ENCODE measurements around the gene SMARCA2.
A peak's percentile ranks its signal among the peaks of the same experiment; 100 is the strongest.

SMARCA2 gene

DNA sequence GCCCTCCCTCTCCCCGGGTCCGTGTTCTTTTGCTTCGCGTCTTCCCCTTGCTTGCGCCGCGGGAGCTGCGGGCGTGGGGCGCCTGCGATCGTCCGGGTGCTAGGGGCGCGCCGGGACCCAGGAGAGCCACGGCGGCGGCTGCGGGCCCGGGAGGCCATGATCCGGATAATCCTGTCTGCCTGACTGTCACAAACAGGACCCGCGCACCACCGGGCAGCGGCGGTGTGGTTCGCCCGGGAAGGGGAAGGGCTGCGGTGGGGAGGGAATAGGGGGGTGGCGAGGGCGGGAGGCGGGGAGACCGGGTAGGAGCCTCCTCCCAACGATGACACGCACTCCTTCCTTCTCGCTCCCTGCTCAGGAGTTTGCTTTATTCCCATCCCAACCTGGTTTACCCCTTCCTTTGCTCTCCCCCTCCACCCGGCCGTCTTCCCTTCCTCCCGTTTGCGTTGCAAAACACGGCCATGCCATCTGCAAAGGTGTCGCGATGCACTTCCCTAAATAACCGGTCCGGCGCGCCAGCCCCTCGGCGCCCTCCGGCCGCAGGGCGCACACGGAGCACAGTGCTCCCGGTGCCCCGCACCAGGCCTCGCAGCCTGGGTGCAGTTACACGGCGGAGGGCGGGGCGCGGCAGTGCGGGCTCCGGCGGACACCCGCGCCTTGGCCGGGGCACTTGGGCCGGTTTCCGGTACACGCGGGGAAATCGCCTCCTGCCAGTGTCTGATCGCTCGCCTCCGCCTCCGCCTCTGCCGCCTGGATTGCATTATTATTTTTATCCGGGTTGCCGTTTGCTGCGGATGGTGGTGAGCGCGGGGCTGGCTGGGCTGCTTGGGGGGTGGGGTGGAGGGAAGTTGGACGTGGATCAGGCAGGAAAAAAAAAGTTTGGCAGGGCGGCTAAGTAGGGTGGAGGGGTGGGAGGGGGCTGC lies 1.5 kb downstream of the SMARCA2 start:
- Histone ChIP-seq H3K9me2 (ENCODE audit: low read depth, low read length) (no peaks in the 10 kb centered on the region), H3K27ac (ENCODE audit: low read depth, low read length, poor library complexity, severe bottlenecking) (peak overlapping the region; percentile 73), H3K4me3 (ENCODE audit: low read depth, low read length, poor library complexity, severe bottlenecking) (peak overlapping the region; percentile 95), H4K20me1 (ENCODE audit: insufficient read depth, low read length) (0 out of 2 replicates have a peak, but pooled peaks cover 4% of the 10 kb centered on the region), H3K4me2 (ENCODE audit: low read length) (peak overlapping the region; percentile 95), H3K9ac (ENCODE audit: low read length) (peak overlapping the region; percentile 75), H3K36me3 (ENCODE audit: insufficient read depth, low read length) (no peaks in the 10 kb centered on the region), H3K9me3 (ENCODE audit: low read length) (no peaks in the 10 kb centered on the region), H3K4me1 (ENCODE audit: insufficient read depth, low read length, severe bottlenecking) (peaks cover 22% of the 10 kb centered on the region), H2AFZ (ENCODE audit: low read length) (no peak overlapping the region), H3K27me3 (ENCODE audit: insufficient read depth, low read length) (no peaks in the 10 kb centered on the region), H3K79me2 (ENCODE audit: insufficient read depth, low read length) (peaks cover 38% of the 10 kb centered on the region), H3F3A (ENCODE audit: insufficient read depth, low read length) (no peaks in the 10 kb centered on the region; the same call in 1 of the 2 replicates)
- TF ChIP-seq EZH2 (IDR thresholded peaks at IDR 0.05; ENCODE audit: borderline replicate concordance, low read length), result no peak
- TF ChIP-seq, protein P1, sequence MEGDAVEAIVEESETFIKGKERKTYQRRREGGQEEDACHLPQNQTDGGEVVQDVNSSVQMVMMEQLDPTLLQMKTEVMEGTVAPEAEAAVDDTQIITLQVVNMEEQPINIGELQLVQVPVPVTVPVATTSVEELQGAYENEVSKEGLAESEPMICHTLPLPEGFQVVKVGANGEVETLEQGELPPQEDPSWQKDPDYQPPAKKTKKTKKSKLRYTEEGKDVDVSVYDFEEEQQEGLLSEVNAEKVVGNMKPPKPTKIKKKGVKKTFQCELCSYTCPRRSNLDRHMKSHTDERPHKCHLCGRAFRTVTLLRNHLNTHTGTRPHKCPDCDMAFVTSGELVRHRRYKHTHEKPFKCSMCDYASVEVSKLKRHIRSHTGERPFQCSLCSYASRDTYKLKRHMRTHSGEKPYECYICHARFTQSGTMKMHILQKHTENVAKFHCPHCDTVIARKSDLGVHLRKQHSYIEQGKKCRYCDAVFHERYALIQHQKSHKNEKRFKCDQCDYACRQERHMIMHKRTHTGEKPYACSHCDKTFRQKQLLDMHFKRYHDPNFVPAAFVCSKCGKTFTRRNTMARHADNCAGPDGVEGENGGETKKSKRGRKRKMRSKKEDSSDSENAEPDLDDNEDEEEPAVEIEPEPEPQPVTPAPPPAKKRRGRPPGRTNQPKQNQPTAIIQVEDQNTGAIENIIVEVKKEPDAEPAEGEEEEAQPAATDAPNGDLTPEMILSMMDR (IDR thresholded peaks at IDR 0.05; ENCODE audit: low read length), result no peak; the same call in 1 of the 2 replicates

DNA sequence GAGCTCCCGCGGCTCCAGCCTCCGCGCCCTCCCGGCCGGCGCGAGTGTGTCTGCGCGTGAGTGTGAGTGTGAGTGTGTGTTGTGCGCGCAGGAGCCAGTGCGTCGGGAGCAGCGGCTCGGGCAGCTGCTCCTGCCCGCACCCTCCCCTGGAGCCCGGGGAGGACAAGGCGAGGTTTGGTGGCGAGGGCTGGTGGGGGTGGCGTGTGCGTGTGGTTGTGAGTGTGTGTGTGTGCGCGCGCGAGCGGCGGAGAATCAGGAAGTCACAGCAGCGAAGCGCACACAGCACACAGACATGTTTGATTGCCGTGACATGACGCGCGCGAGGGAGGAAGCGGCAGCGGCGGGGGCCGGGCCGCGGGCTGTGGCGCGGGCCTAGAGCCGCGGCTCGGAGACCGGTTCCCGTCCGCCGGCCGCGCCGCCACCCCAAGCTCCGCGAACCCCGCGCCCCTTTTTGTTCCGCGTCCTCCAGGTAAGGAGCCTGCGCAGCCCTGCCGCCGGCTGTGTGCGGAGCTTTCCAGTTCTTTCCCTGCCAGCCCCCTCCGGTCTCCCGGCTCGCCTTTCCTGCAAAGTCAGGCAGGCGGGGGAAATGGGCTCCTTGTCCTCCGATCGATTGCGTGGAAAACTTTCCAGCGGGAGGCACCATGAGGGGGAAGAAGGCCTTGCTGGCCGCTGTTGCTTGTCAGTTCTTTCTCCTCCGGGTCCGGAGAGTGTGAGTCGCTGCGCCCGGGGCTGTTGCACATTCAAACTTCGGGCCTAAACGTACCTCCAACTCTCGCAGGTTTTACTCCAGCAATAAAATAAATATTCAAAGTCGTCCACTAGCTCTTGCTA lies 2.4 kb downstream of the SMARCA2 start:
- 0 out of 2 replicates have a peak, but pooled peaks cover 4% of the 10 kb centered on the region for H4K20me1 ChIP-seq (ENCODE audit: insufficient read depth, low read length)
- H3K79me2 ChIP-seq (ENCODE audit: insufficient read depth, low read length), result peaks cover 42% of the 10 kb centered on the region
- H3F3A ChIP-seq (ENCODE audit: insufficient read depth, low read length), result no peaks in the 10 kb centered on the region; the same call in 1 of the 2 replicates
- no peaks in the 10 kb centered on the region for H3K9me2 ChIP-seq (ENCODE audit: low read depth, low read length)
- H3K27me3 ChIP-seq (ENCODE audit: insufficient read depth, low read length), result no peaks in the 10 kb centered on the region
- H3K9me3 ChIP-seq (ENCODE audit: low read length), result no peaks in the 10 kb centered on the region
- H3K27ac ChIP-seq (ENCODE audit: low read depth, low read length, poor library complexity, severe bottlenecking), result peak overlapping the region; percentile 73
- peak overlapping the region; percentile 75 for H3K9ac ChIP-seq (ENCODE audit: low read length)
- TF ChIP-seq EZH2 (IDR thresholded peaks at IDR 0.05; ENCODE audit: borderline replicate concordance, low read length), result no peak
- TF ChIP-seq, protein P1 (IDR thresholded peaks at IDR 0.05; ENCODE audit: low read length), result no peak
- H3K36me3 ChIP-seq (ENCODE audit: insufficient read depth, low read length), result no peaks in the 10 kb centered on the region
- H3K4me1 ChIP-seq (ENCODE audit: insufficient read depth, low read length, severe bottlenecking), result peaks cover 22% of the 10 kb centered on the region
- H3K4me3 ChIP-seq (ENCODE audit: low read depth, low read length, poor library complexity, severe bottlenecking), result peak overlapping the region; percentile 95
- H2AFZ ChIP-seq (ENCODE audit: low read length), result no peak overlapping the region
- H3K4me2 ChIP-seq (ENCODE audit: low read length), result peak overlapping the region; percentile 95

DNA sequence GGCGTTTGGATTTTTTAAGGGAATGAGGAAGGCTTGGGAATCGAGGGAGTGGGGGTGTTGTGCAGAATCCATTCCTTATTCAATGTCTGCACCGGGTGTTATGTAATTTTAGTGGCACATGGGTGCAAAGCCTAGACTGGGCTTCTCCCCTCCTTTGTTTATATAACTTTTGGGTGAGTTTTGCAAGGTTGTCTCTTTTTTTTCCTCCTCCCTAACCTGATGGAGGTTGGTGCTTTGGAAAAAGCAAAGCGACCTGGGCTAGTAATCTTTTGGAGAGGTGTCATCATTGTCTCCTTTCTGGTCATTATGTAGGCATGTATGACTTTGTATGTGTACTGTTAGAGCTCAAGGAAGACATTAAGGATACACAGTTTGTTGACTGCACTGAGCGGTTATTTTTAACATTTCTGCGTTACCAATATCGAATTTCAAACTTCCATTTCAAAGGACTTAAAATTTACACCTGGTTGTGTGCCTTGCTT lies 3.1 kb downstream of the SMARCA2 start:
- H3F3A ChIP-seq (ENCODE audit: insufficient read depth, low read length), result no peaks in the 10 kb centered on the region; the same call in 1 of the 2 replicates
- peak overlapping the region; percentile 95 for H3K4me2 ChIP-seq (ENCODE audit: low read length)
- H4K20me1 ChIP-seq (ENCODE audit: insufficient read depth, low read length), result 0 out of 2 replicates have a peak, but pooled peaks cover 4% of the 10 kb centered on the region
- H3K27ac ChIP-seq (ENCODE audit: low read depth, low read length, poor library complexity, severe bottlenecking), result peak overlapping the region; percentile 2
- no peak overlapping the region for H2AFZ ChIP-seq (ENCODE audit: low read length)
- no peaks in the 10 kb centered on the region for H3K9me2 ChIP-seq (ENCODE audit: low read depth, low read length)
- H3K79me2 ChIP-seq (ENCODE audit: insufficient read depth, low read length), result peaks cover 49% of the 10 kb centered on the region
- H3K36me3 ChIP-seq (ENCODE audit: insufficient read depth, low read length), result no peaks in the 10 kb centered on the region
- peak overlapping the region; percentile 75 for H3K9ac ChIP-seq (ENCODE audit: low read length)
- H3K4me1 ChIP-seq (ENCODE audit: insufficient read depth, low read length, severe bottlenecking), result peaks cover 22% of the 10 kb centered on the region
- H3K27me3 ChIP-seq (ENCODE audit: insufficient read depth, low read length), result no peaks in the 10 kb centered on the region
- H3K9me3 ChIP-seq (ENCODE audit: low read length), result no peaks in the 10 kb centered on the region
- TF ChIP-seq, protein P1 (IDR thresholded peaks at IDR 0.05; ENCODE audit: low read length), result no peak
- no peak for TF ChIP-seq EZH2 (IDR thresholded peaks at IDR 0.05; ENCODE audit: borderline replicate concordance, low read length)
- peak overlapping the region; percentile 95 for H3K4me3 ChIP-seq (ENCODE audit: low read depth, low read length, poor library complexity, severe bottlenecking)
